ENCODE results near the gene SH2B3. TPM values are rescaled to one million over a fixed set of nuclear protein-coding genes. Genes with fewer than 3 reads are reported as not detected.

Gene SH2B3
- total RNA-seq, 4 donors from 2014 or later, result 24.9 to 49.4 (median 41.8) TPM

DNA sequence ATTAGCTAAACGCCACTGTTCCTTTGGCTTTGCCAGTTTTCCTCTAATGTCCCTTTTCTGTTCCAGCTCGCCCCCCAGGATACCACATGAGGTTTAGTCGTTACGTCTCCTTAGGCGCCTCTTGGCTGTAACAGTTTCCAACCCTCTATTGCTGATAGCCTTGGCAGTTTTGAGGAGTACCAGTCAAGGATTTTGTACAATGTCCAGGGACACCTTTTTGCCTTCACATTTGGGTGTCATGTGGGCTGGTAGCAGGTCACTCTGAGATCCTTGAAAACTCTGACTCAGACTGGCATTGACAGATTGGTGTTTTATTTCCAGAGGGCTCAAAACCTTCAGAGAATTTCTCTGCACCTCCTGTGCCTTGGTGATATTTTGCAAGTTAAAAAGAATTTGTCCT, 14.1 kb downstream of the SH2B3 start:
- Histone ChIP-seq H3K4me1 (peaks cover 9 to 27% (median 15%) of the 10 kb centered on the region in 4 donors), H3K4me3 (no peak overlapping the region), H3K27me3 (no peaks in the 10 kb centered on the region), H3K36me3 (peaks cover 12 to 58% (median 41%) of the 10 kb centered on the region in 4 donors), H3K9me3 (no peaks in the 10 kb centered on the region), H3K27ac (replicated peaks in 1 of 4) (no peak overlapping the region)
- no peak for DNase-seq (ENCODE audit: extremely low spot score)
- TF ChIP-seq POLR2AphosphoS5 (IDR thresholded peaks at IDR 0.05), result no peak
- no peak for TF ChIP-seq CTCF (IDR thresholded peaks at IDR 0.05)
- WGBS, result 93% methylated on average over 5 of the region's 5 CpGs
- intact Hi-C loops (cut with DNase I), result no loop called here

- Histone ChIP-seq H3K4me3 (no peak overlapping the region), H3K27me3 (no peaks in the 10 kb centered on the region), H3K36me3 (peaks cover 12 to 58% (median 41%) of the 10 kb centered on the region in 4 donors), H3K9me3 (no peaks in the 10 kb centered on the region), H3K4me1 (peaks cover 16 to 29% (median 22%) of the 10 kb centered on the region in 4 donors), H3K27ac (replicated peaks in 1 of 4) (no peak overlapping the region)
- WGBS, result 91% methylated on average over 7 of the region's 7 CpGs
- no peak for TF ChIP-seq POLR2A (IDR thresholded peaks at IDR 0.05; ENCODE audit: low read depth)
- TF ChIP-seq EP300 (IDR thresholded peaks at IDR 0.05), result no peak
- TF ChIP-seq CTCF (IDR thresholded peaks at IDR 0.05), result no peak
- TF ChIP-seq POLR2AphosphoS5 (IDR thresholded peaks at IDR 0.05), result no peak
- intact Hi-C loops (cut with DNase I), result no loop called here
- DNase-seq (ENCODE audit: extremely low spot score), result no peak
Measured at GRCh38 chr12:111420494-111420893, 14.8 kb downstream of the SH2B3 start.

GRCh38 chr12:111424189-111424792, 18.6 kb downstream of the SH2B3 start:
- Histone ChIP-seq H3K27ac (replicated peaks in 1 of 4) (no peak overlapping the region), H3K4me3 (no peak overlapping the region), H3K9me3 (no peaks in the 10 kb centered on the region), H3K27me3 (no peaks in the 10 kb centered on the region), H3K36me3 (peaks cover 0 to 30% (median 19%) of the 10 kb centered on the region in 4 donors), H3K4me1 (peaks cover 46 to 67% (median 55%) of the 10 kb centered on the region in 4 donors)
- 73% methylated on average over 8 of the region's 11 CpGs for WGBS
- DNase-seq (ENCODE audit: extremely low spot score), result no peak
- intact Hi-C loops (cut with DNase I), result no loop called here
- TF ChIP-seq EP300 (IDR thresholded peaks at IDR 0.05), result no peak

DNA sequence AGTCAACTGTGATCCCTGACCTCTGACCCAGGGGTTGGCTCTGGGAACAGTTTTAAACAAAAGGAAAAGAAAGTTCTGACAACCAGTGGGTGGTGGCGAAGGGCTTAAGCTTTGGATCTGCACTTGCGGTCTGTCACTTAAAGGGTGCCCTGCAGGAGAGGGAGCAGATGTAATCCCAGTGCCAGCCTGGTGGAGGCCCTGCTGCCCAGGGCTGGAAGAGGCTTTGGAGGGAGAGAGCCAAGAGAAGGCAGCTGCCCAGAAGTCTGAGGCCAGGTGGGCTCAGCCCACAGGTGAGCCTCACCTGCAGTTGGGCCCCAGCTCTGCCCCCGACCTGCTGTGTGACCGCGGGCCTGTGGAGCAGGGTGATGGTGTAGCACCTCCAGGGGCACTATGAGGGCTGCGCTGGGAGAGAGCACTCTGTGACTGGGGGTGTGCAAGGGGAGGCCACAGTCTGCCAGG, 19.1 kb downstream of the SH2B3 start:
- Histone ChIP-seq H3K36me3 (peaks cover 0 to 24% (median 16%) of the 10 kb centered on the region in 4 donors), H3K4me3 (no peak overlapping the region), H3K9me3 (no peaks in the 10 kb centered on the region), H3K4me1 (peaks cover 51 to 73% (median 60%) of the 10 kb centered on the region in 4 donors), H3K27ac (replicated peaks in 1 of 4) (no peak overlapping the region), H3K27me3 (no peaks in the 10 kb centered on the region)
- intact Hi-C loops (cut with DNase I), result no loop called here
- no peak for TF ChIP-seq POLR2AphosphoS5 (IDR thresholded peaks at IDR 0.05)
- TF ChIP-seq POLR2A (IDR thresholded peaks at IDR 0.05; ENCODE audit: low read depth), result no peak
- no peak for TF ChIP-seq CTCF (IDR thresholded peaks at IDR 0.05)
- TF ChIP-seq EP300 (IDR thresholded peaks at IDR 0.05), result no peak
- WGBS, result 100% methylated on average over 5 of the region's 6 CpGs
- DNase-seq (ENCODE audit: extremely low spot score), result no peak

DNA sequence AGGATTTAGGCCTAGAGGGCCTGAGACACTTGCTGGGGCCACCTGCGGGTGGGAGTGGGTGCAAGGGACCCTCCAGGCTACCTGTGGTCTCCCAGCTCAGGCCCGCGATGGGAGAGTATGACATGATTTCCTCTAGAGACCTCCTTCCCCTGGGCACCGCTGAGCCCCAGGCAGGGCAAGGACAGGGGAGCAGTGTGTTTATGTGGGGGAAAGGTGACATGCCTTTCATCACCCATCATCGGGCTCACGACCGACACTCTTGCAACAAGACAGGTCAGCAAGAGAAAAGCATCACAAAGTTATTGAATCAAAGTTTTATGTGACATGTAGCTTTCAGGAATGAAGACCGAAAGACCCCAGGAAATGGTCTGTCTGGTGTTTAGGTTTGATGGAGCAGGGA, 19.9 kb downstream of the SH2B3 start:
- Histone ChIP-seq H3K27me3 (no peaks in the 10 kb centered on the region), H3K36me3 (peaks cover 0 to 16% (median 9%) of the 10 kb centered on the region in 4 donors), H3K9me3 (no peaks in the 10 kb centered on the region), H3K4me3 (no peak overlapping the region), H3K27ac (replicated peaks in 1 of 4) (no peak overlapping the region), H3K4me1 (peaks cover 60 to 79% (median 69%) of the 10 kb centered on the region in 4 donors)
- intact Hi-C loops (cut with DNase I), result no loop called here
- DNase-seq (ENCODE audit: extremely low spot score), result no peak
- 80% methylated on average over 8 of the region's 8 CpGs for WGBS
- no peak for TF ChIP-seq EP300 (IDR thresholded peaks at IDR 0.05)
- TF ChIP-seq POLR2A (IDR thresholded peaks at IDR 0.05; ENCODE audit: low read depth), result no peak

Measured in esophagus muscularis mucosa (tissue), 4 donors.